OCI-LY7 (cell line): ENCODE data around the gene MYO9A.

Experiments used
- CTCF ChIP-seq: fragments of 200-600 bp; sonication (generic); conservative IDR thresholded peaks from 2 replicates; pipeline ENCODE4 v1.5.1; 2014; ENCODE audit warnings: mild to moderate bottlenecking, antibody characterized with exemption, low read length, moderate library complexity, mixed read lengths
- EZH2phosphoT487 ChIP-seq: fragments of 200-600 bp; sonication (generic); IDR thresholded peaks from 2 replicates; pipeline ENCODE4 v1.6.1; 2018; ENCODE audit warnings: low read depth, borderline replicate concordance, mild to moderate bottlenecking, mixed run types, antibody characterized with exemption, low read length, moderate library complexity, mixed read lengths

GRCh38 chr15:71937650-71938311, 180.2 kb downstream of the MYO9A start:
- no peak for TF ChIP-seq CTCF
- TF ChIP-seq EZH2phosphoT487, result no peak
